Upper lobe of left lung (tissue), 4 donors: Measurements from ENCODE around the gene LRRN2.

Source experiments
- CTCF ChIP-seq, 6 experiments: fragments of 450-650 bp in 4 of 6; fragments of 200-600 bp in 2 of 6; sonication (generic) in 2 of 6; IDR thresholded peaks; one replicate each; pipeline ENCODE4 v1.5.1; 2016 to 2019; ENCODE audit warnings: antibody characterized with exemption in 6 of 6
- EP300 ChIP-seq, 4 donors: sonication (generic); formaldehyde crosslinking; IDR thresholded peaks; one replicate each; pipeline ENCODE4 v1.5.1; 2017; ENCODE audit warnings: antibody characterized with exemption in 4 of 4, control low read depth in 2 of 4
- POLR2A ChIP-seq, 4 donors: fragments of 450-650 bp; IDR thresholded peaks; one replicate each; pipeline ENCODE4 v1.5.1; 2016 to 2017; ENCODE audit warnings: antibody characterized with exemption in 4 of 4, mild to moderate bottlenecking in 2 of 4
- POLR2AphosphoS5 ChIP-seq, 2 donors: sonication (generic); formaldehyde crosslinking; IDR thresholded peaks; one replicate each; pipeline ENCODE4 v1.5.1; 2017; ENCODE audit warnings: antibody characterized with exemption in 2 of 2

GRCh38 chr1:204640578-204640977 lies 45.0 kb downstream of the LRRN2 start:
- TF ChIP-seq CTCF (IDR thresholded peaks at IDR 0.05) (no peak), POLR2A (IDR thresholded peaks at IDR 0.05) (no peak), EP300 (IDR thresholded peaks at IDR 0.05) (no peak), POLR2AphosphoS5 (IDR thresholded peaks at IDR 0.05) (no peak)
